ENCODE results near the gene PGA3.
"Not testable (repeated sequence)": the region's sequence is repeated elsewhere in the genome, so short reads cannot be mapped to it uniquely, and the experiment has no call there.

Gene PGA3

GRCh38 chr11:61198361-61198760 is 5.0 kb upstream of the PGA3 start:
- ATAC-seq (ENCODE audit: low read depth) (no peak), DNase-seq (ENCODE audit: low spot score) (no peak)
- H3K27ac ChIP-seq (ENCODE audit: poor library complexity, severe bottlenecking), result no peak overlapping the region
- no peak overlapping the region for H3K4me3 ChIP-seq (ENCODE audit: severe bottlenecking)
- H3K4me1 ChIP-seq (ENCODE audit: insufficient read depth, poor library complexity, severe bottlenecking), result no peaks in the 10 kb centered on the region
- TF ChIP-seq, protein P1, sequence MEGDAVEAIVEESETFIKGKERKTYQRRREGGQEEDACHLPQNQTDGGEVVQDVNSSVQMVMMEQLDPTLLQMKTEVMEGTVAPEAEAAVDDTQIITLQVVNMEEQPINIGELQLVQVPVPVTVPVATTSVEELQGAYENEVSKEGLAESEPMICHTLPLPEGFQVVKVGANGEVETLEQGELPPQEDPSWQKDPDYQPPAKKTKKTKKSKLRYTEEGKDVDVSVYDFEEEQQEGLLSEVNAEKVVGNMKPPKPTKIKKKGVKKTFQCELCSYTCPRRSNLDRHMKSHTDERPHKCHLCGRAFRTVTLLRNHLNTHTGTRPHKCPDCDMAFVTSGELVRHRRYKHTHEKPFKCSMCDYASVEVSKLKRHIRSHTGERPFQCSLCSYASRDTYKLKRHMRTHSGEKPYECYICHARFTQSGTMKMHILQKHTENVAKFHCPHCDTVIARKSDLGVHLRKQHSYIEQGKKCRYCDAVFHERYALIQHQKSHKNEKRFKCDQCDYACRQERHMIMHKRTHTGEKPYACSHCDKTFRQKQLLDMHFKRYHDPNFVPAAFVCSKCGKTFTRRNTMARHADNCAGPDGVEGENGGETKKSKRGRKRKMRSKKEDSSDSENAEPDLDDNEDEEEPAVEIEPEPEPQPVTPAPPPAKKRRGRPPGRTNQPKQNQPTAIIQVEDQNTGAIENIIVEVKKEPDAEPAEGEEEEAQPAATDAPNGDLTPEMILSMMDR (IDR thresholded peaks at IDR 0.05; ENCODE audit: poor library complexity, severe bottlenecking), result no peak
- no peaks in the 10 kb centered on the region for H3K27me3 ChIP-seq (ENCODE audit: insufficient read depth, poor library complexity, severe bottlenecking)
- no peaks in the 10 kb centered on the region for H3K9me3 ChIP-seq (ENCODE audit: severe bottlenecking)
- H3K36me3 ChIP-seq (ENCODE audit: low read depth), result no peaks in the 10 kb centered on the region

DNA sequence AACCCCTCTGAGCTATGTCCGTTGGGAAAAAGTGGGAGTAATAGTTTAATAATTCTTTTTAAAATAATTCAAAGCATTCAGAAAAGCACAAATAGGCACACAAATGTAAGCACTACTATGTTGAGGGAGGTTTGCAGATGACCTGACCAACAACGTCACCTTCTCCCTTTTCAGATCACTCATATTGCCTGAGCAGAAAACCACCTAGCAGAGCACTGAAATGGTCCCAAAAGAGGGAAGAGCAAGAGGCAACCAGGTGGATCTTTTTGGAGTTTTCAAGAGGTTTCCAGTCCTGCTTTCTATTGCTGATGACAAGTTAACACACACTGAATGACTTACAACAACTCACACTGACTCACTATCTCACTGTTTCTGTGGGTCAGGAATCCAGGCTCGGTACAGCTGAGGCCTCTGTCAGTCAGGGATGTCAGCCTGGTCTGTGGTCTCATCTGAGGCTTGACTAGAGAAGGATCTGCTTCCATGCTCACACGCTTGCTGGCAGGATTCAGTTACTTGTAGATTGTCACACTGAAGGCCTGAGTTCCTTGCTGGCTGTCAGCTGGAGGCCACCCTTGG is 4.3 kb upstream of the PGA3 start:
- no peaks in the 10 kb centered on the region for H3K36me3 ChIP-seq (ENCODE audit: low read depth)
- H3K4me1 ChIP-seq (ENCODE audit: insufficient read depth, poor library complexity, severe bottlenecking), result no peaks in the 10 kb centered on the region
- no peaks in the 10 kb centered on the region for H3K27me3 ChIP-seq (ENCODE audit: insufficient read depth, poor library complexity, severe bottlenecking)
- no peaks in the 10 kb centered on the region for H3K9me3 ChIP-seq (ENCODE audit: severe bottlenecking)
- no peak for ATAC-seq (ENCODE audit: low read depth)
- H3K4me3 ChIP-seq (ENCODE audit: severe bottlenecking), result no peak overlapping the region
- no peak for DNase-seq (ENCODE audit: low spot score)
- TF ChIP-seq, protein P1 (IDR thresholded peaks at IDR 0.05; ENCODE audit: poor library complexity, severe bottlenecking), result no peak
- H3K27ac ChIP-seq (ENCODE audit: poor library complexity, severe bottlenecking), result no peak overlapping the region

DNA sequence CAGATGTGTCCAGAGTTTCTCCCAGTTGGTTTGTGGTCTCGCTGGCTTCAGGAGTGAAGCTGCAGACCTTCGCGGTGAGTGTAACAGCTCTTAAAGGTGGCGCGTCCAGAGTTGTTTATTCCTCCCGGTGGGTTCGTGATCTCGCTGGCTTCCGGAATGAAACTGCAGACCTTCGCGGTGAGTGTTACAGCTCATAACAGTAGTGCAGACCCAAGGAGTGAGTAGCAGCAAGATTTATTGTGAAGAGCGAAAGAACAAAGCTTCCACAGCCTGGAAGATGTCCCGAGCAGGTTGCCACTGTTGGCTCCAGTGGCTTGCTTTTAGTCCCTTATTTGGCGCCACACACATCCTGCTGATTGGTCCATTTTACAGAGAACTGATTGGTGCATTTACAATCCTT is 1.8 kb upstream of the PGA3 start:
- H3K4me3 ChIP-seq (ENCODE audit: severe bottlenecking), result no peak overlapping the region
- DNase-seq (ENCODE audit: low spot score) (no peak), ATAC-seq (ENCODE audit: low read depth) (no peak)
- TF ChIP-seq, protein P1 (IDR thresholded peaks at IDR 0.05; ENCODE audit: poor library complexity, severe bottlenecking), result no peak
- no peaks in the 10 kb centered on the region for H3K4me1 ChIP-seq (ENCODE audit: insufficient read depth, poor library complexity, severe bottlenecking)
- no peaks in the 10 kb centered on the region for H3K27me3 ChIP-seq (ENCODE audit: insufficient read depth, poor library complexity, severe bottlenecking)
- H3K27ac ChIP-seq (ENCODE audit: poor library complexity, severe bottlenecking), result no peak overlapping the region
- H3K9me3 ChIP-seq (ENCODE audit: severe bottlenecking), result no peaks in the 10 kb centered on the region
- H3K36me3 ChIP-seq (ENCODE audit: low read depth), result no peaks in the 10 kb centered on the region

GRCh38 chr11:61203873-61204272 is 558 bp downstream of the PGA3 start:
- H3K4me3 ChIP-seq (ENCODE audit: severe bottlenecking); DNase-seq (ENCODE audit: low spot score); H3K27ac ChIP-seq (ENCODE audit: poor library complexity, severe bottlenecking); H3K9me3 ChIP-seq (ENCODE audit: severe bottlenecking); ATAC-seq (ENCODE audit: low read depth); H3K27me3 ChIP-seq (ENCODE audit: insufficient read depth, poor library complexity, severe bottlenecking); H3K4me1 ChIP-seq (ENCODE audit: insufficient read depth, poor library complexity, severe bottlenecking); H3K36me3 ChIP-seq (ENCODE audit: low read depth): not testable (repeated sequence)

- H3K27me3 ChIP-seq (ENCODE audit: insufficient read depth, poor library complexity, severe bottlenecking); DNase-seq (ENCODE audit: low spot score); H3K4me1 ChIP-seq (ENCODE audit: insufficient read depth, poor library complexity, severe bottlenecking); ATAC-seq (ENCODE audit: low read depth); H3K27ac ChIP-seq (ENCODE audit: poor library complexity, severe bottlenecking); H3K9me3 ChIP-seq (ENCODE audit: severe bottlenecking); H3K36me3 ChIP-seq (ENCODE audit: low read depth); H3K4me3 ChIP-seq (ENCODE audit: severe bottlenecking): not testable (repeated sequence)
Observed at GRCh38 chr11:61204502-61205059, 1.3 kb downstream of the PGA3 start.

DNA sequence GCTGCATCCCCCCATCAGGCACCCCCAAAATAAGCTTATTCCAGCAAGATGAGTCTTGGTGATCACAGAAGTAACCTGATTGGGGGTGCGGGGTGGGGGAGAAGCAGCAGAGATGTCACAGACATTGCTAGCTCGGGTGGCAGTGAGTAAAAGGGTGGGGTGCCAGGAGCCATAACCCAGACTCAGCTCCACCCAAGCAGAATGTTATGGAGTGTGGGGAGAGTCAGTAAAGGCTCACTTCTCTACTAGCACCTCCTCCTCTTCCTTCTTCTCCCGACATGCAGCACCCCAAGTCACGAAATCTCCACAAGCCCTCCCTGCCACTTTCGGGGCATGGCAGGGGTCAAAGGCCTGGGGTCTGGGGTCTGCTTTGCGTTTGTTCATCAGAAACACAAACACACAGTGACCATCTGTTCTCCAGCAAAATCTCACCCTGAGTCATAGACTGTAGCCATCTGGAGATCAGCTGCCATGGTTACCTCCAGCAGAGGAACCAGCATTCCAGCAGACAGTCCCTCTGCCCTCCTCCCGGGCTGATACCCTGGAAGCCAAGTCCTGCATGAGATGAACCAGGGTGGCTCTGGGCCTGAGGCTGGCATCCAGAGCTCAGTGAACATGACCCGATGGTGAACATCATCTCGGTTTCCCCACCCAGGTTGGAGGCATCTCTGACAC is 4.5 kb downstream of the PGA3 start:
- not testable (repeated sequence) for H3K9me3 ChIP-seq (ENCODE audit: severe bottlenecking); DNase-seq (ENCODE audit: low spot score); H3K4me1 ChIP-seq (ENCODE audit: insufficient read depth, poor library complexity, severe bottlenecking); ATAC-seq (ENCODE audit: low read depth); H3K36me3 ChIP-seq (ENCODE audit: low read depth); H3K27me3 ChIP-seq (ENCODE audit: insufficient read depth, poor library complexity, severe bottlenecking); H3K27ac ChIP-seq (ENCODE audit: poor library complexity, severe bottlenecking); H3K4me3 ChIP-seq (ENCODE audit: severe bottlenecking)

DNA sequence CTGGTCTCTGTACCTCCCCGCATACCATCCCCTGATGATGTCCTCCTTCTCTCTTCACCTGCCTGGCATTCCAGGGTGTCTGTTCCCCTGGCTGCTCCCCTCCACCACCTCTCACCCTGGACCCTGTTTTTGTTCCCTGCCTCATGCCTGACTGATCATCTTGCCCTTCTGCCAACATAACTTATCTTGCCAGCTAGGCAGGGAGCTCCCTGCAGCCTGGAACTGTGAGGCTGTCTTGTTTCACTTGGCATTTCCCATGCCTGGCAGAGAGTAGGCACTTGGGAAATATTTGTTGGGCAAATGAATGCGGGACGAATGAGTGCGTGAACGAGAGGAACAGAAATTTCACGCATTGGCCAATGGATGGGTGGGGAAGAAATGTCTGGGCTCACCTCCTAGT is 7.3 kb downstream of the PGA3 start:
- not testable (repeated sequence) for H3K36me3 ChIP-seq (ENCODE audit: low read depth); H3K27me3 ChIP-seq (ENCODE audit: insufficient read depth, poor library complexity, severe bottlenecking); H3K27ac ChIP-seq (ENCODE audit: poor library complexity, severe bottlenecking); H3K9me3 ChIP-seq (ENCODE audit: severe bottlenecking); DNase-seq (ENCODE audit: low spot score); H3K4me1 ChIP-seq (ENCODE audit: insufficient read depth, poor library complexity, severe bottlenecking); ATAC-seq (ENCODE audit: low read depth); H3K4me3 ChIP-seq (ENCODE audit: severe bottlenecking)

- not testable (repeated sequence) for H3K36me3 ChIP-seq (ENCODE audit: low read depth); H3K9me3 ChIP-seq (ENCODE audit: severe bottlenecking); ATAC-seq (ENCODE audit: low read depth); DNase-seq (ENCODE audit: low spot score); H3K27me3 ChIP-seq (ENCODE audit: insufficient read depth, poor library complexity, severe bottlenecking); H3K4me1 ChIP-seq (ENCODE audit: insufficient read depth, poor library complexity, severe bottlenecking); H3K4me3 ChIP-seq (ENCODE audit: severe bottlenecking); H3K27ac ChIP-seq (ENCODE audit: poor library complexity, severe bottlenecking)
Observed at GRCh38 chr11:61211327-61211952, 8.1 kb downstream of the PGA3 start.

Measured in RWPE2 (cell line).